Panc1 (cell line): ENCODE data around the gene ADGRF1. TPM values are rescaled to one million over a fixed set of nuclear protein-coding genes. Genes with fewer than 3 reads are reported as not detected.

ENCODE experiments used
- ATAC-seq: fragments of 200-7000 bp; cut with Tn5 transposase; 2 replicates; pipeline ENCODE4 v1.9.1; 2020; ENCODE audit warnings: mild to moderate bottlenecking, moderate library complexity
- BruUV-seq: library from RNA; stranded (reverse); fragments of 400-500 nt; replicated peaks from 2 replicates; lab custom pipeline; 2021; lab: Mats Ljungman, UMichigan
- CTCF ChIA-PET: fragments of 300-600 bp; sonication (Branson Sonifier 250); formaldehyde crosslinking; loops from one replicate; lab custom pipeline; 2022; ENCODE audit warnings: antibody characterized with exemption; lab: Charles Lee
- POLR2A ChIA-PET: fragments of 300-600 bp; sonication (Branson Sonifier 250); formaldehyde crosslinking; loops from one replicate; lab custom pipeline; 2022; ENCODE audit warnings: antibody characterized with exemption; lab: Charles Lee
- DNase-seq: peaks from one replicate; pipeline ENCODE4 v3.0.0-alpha.2; 2010; ENCODE audit warnings: low read depth, low spot score
- H3K27ac ChIP-seq: 2 replicates; pipeline ENCODE4 v1.5.1; 2011; ENCODE audit warnings: mild to moderate bottlenecking, low read length, inconsistent platforms
- H3K27me3 ChIP-seq: fragments of 200-500 bp; sonication (Bioruptor generic); 2 replicates; pipeline ENCODE4 v1.6.0; 2014; ENCODE audit warnings: low read length, inconsistent platforms; ENCODE audit not compliant: control insufficient read depth, insufficient read depth
- H3K36me3 ChIP-seq: fragments of 200-500 bp; sonication (Bioruptor generic); 2 replicates; pipeline ENCODE4 v1.5.1; 2014; ENCODE audit warnings: inconsistent platforms, mild to moderate bottlenecking, low read length, moderate library complexity; ENCODE audit not compliant: control insufficient read depth, insufficient read depth
- H3K4me1 ChIP-seq: 2 replicates; pipeline ENCODE4 v1.5.1; 2011; ENCODE audit warnings: inconsistent platforms, mild to moderate bottlenecking, low read length, moderate library complexity; ENCODE audit not compliant: control insufficient read depth, insufficient read depth
- H3K4me3 ChIP-seq, 2 experiments: 2 replicates each; pipeline ENCODE4 v1.5.1; 2011 to 2012; ENCODE audit warnings: low read depth in 2 of 2, low read length in 2 of 2, mild to moderate bottlenecking in 2 of 2, inconsistent platforms in 1 of 2, moderate library complexity in 1 of 2
- H3K9me3 ChIP-seq: fragments of 200-500 bp; sonication (Bioruptor generic); 2 replicates; pipeline ENCODE4 v1.5.1; 2014; ENCODE audit warnings: low read depth, mild to moderate bottlenecking, inconsistent platforms, low read length, moderate library complexity; ENCODE audit not compliant: control insufficient read depth, insufficient read depth
- CTCF ChIP-seq: fragments of 450-650 bp; IDR thresholded peaks from 2 replicates; pipeline ENCODE4 v1.5.1; 2017; ENCODE audit warnings: mild to moderate bottlenecking
- POLR2AphosphoS5 ChIP-seq: IDR thresholded peaks from 2 replicates; pipeline ENCODE4 v1.6.1; 2012; ENCODE audit warnings: mild to moderate bottlenecking, low read depth, low read length, moderate library complexity
- REST ChIP-seq, 2 experiments: IDR thresholded peaks; 2 replicates each; pipeline ENCODE4 v1.6.1; 2011 to 2012; ENCODE audit warnings: low read depth in 2 of 2, control low read depth in 1 of 2, low read length in 1 of 2, mild to moderate bottlenecking in 1 of 2, moderate library complexity in 1 of 2; ENCODE audit not compliant: insufficient read depth in 1 of 2
- SIN3A ChIP-seq: IDR thresholded peaks from 2 replicates; pipeline ENCODE4 v1.6.1; 2012; ENCODE audit warnings: low read depth, mild to moderate bottlenecking, low read length, moderate library complexity, borderline replicate concordance; ENCODE audit not compliant: insufficient read depth
- TCF7L2 ChIP-seq: IDR thresholded peaks from 2 replicates; pipeline ENCODE4 v1.6.1; 2011; ENCODE audit warnings: mild to moderate bottlenecking, low read depth, low read length, inconsistent platforms
- in situ Hi-C: cut with HindIII; loops from 2 replicates; pipeline ENCODE4 v1.10.0; 2016; ENCODE audit warnings: low sequenced_read_pairs, low pct_unique_long_range_greater_than_20kb
- intact Hi-C: fragments of 100-400 bp; cut with micrococcal nuclease; formaldehyde crosslinking; loops from one replicate; pipeline ENCODE4 v1.10.0; 2022; ENCODE audit not compliant: unreplicated experiment
- total RNA-seq: library from RNA; stranded (reverse); gene quantifications from one replicate; pipeline ENCODE4 v1.2.1, GENCODE V29; 2021; ENCODE audit not compliant: unreplicated experiment

ADGRF1 gene
- total RNA-seq, 1 experiment from 2014 or later, result 0.95 TPM

GRCh38 chr6:47019941-47020340 lies 22.2 kb downstream of the ADGRF1 start:
- Histone ChIP-seq H3K27ac (no peak overlapping the region), H3K9me3 (no peaks in the 10 kb centered on the region), H3K27me3 (no peaks in the 10 kb centered on the region), H3K4me3 (no peak overlapping the region), H3K4me1 (no peaks in the 10 kb centered on the region), H3K36me3 (no peaks in the 10 kb centered on the region)
- in situ Hi-C loops, result no loop called here
- ChIA-PET CTCF (no interaction called here), POLR2A (no interaction called here)
- BruUV-seq, result no TSS peak
- TF ChIP-seq SIN3A, result no peak
- no peak for TF ChIP-seq REST (IDR thresholded peaks at IDR 0.05; ENCODE audit: insufficient read depth in 1 of 2, low read depth in 2 of 2, low read length in 1 of 2)
- no peak for TF ChIP-seq TCF7L2
- TF ChIP-seq POLR2AphosphoS5, result no peak
- TF ChIP-seq CTCF, result no peak
- DNase-seq (no peak), ATAC-seq (no peak)
- intact Hi-C loops, result no loop called here

GRCh38 chr6:47016909-47017308 lies 25.2 kb downstream of the ADGRF1 start:
- H3K9me3 ChIP-seq, result no peaks in the 10 kb centered on the region
- TF ChIP-seq TCF7L2, result no peak
- TF ChIP-seq REST (IDR thresholded peaks at IDR 0.05; ENCODE audit: insufficient read depth in 1 of 2, low read depth in 2 of 2, low read length in 1 of 2), result no peak
- no peak for TF ChIP-seq POLR2AphosphoS5
- TF ChIP-seq CTCF, result no peak
- TF ChIP-seq SIN3A, result no peak
- H3K27ac ChIP-seq, result no peak overlapping the region
- POLR2A ChIA-PET, result no interaction called here
- intact Hi-C loops (no loop called here), in situ Hi-C loops (no loop called here)
- DNase-seq (no peak), ATAC-seq (no peak)
- no peaks in the 10 kb centered on the region for H3K27me3 ChIP-seq
- no peaks in the 10 kb centered on the region for H3K4me1 ChIP-seq
- CTCF ChIA-PET, result no interaction called here
- H3K36me3 ChIP-seq, result no peaks in the 10 kb centered on the region
- no TSS peak for BruUV-seq
- H3K4me3 ChIP-seq, result no peak overlapping the region
